Measurements from ENCODE around the gene SEMA4G.

SEMA4G gene

DNA sequence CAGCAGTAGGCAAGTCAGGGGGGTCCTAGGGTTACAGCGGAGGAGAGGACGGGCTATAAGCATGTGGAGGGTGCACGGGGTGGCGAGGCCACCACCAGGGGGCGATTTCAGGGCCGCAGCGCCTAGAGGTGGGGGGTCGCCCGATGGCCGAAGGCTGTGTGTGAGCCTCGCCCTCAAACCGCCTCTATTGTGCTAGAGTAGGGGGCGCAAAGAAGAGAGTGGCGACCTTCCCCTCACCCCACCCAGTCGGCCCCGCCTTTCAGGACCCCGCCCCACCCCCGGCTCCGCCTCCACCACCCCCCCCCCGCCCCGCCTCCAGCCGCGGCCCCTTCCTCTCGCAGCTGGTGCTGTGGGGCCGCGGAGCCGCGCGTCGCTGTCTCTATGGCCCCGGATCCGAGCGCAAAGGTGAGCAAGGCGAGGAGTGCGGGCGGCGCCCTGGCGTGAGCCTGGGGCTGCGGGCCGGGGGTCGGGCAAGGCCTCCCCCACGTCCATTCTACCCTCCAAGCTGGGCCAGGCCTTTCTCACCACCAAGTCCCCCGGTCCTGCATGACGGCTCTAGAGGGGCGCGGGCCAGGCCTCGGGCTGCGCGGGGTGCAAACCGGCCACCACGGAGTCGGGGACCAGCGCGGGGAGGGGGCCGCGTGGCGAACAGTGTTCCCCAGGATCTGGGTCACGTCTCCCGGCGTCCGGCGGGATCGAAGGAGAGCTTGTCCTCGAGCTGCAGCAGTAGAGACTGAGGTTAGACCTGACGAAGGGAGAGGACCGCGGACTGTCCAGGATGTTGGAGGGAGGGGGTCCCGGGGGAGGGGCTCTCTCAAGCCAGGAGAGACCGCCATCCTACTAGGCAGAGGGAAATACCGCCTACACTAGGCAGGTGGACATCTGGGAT, at the start of gene SEMA4G:
Gene SEMA4G (plus strand): TSS at position 318 of the 889 bp plus-strand sequence. CDS start 3,409 bp downstream, outside the sequence.
- in situ Hi-C loops (cut with MboI; ENCODE audit: low sequenced_read_pairs, unreplicated experiment) = no loop called here
- peak; percentile 80 for DNase-seq (ENCODE audit: low spot score)

DNA sequence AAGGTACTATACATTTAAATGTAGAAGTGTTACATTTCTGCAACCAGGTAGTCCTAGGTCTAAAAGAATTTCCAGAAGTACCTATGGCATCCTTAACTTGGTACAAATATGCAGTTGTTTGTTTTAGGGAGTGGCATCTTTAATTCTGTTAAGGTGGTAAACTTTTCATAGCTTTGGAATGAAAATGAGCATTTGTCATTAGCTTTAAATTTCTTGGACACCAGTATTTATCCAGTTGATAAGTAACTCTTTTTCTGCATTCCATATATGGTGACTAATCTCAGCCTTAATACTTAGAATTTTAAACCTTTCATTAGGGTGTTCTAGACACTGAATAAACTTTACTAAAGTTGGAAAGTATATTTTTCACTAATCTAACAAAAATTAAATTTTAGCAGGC, 45.7 kb upstream of the SEMA4G start:
- DNase-seq (ENCODE audit: low spot score) = no peak
- no peak for TF ChIP-seq CTCF (IDR thresholded peaks at IDR 0.05; ENCODE audit: borderline replicate concordance, control extremely low read depth, extremely low read depth, insufficient read depth, missing control alignments)
- in situ Hi-C loops (cut with MboI; ENCODE audit: low sequenced_read_pairs, unreplicated experiment) = no loop called here

More for the DNA sequence above, at the start of gene SEMA4G:
- peak; percentile 63 for TF ChIP-seq CTCF (IDR thresholded peaks at IDR 0.05; ENCODE audit: borderline replicate concordance, control extremely low read depth, extremely low read depth, insufficient read depth, missing control alignments)

GRCh38 chr10:100927266-100927665, 42.0 kb upstream of the SEMA4G start:
- TF ChIP-seq CTCF (IDR thresholded peaks at IDR 0.05; ENCODE audit: borderline replicate concordance, control extremely low read depth, extremely low read depth, insufficient read depth, missing control alignments) = no peak
- no peak for DNase-seq (ENCODE audit: low spot score)
- in situ Hi-C loops (cut with MboI; ENCODE audit: low sequenced_read_pairs, unreplicated experiment) = no loop called here

DNA sequence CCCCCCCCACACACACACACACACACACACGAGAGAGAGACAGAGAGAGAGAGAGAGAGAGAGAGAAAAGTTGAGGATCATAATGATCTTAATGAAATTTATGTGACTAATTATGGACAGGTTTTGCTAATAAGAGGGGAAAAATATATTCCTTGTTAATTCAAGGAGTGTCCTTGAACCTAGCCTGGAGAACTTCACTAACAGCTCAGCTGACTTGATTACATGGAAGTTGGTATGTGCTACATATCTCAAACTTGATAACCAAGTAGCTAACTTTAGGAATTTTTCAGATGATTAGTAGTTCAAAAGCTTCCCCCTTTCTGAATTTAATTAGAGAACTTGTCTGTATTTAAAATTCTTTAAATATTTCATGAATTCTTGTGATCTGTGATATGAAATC, 41.3 kb upstream of the SEMA4G start:
- TF ChIP-seq CTCF (IDR thresholded peaks at IDR 0.05; ENCODE audit: borderline replicate concordance, control extremely low read depth, extremely low read depth, insufficient read depth, missing control alignments) = no peak
- no peak for DNase-seq (ENCODE audit: low spot score)
- in situ Hi-C loops (cut with MboI; ENCODE audit: low sequenced_read_pairs, unreplicated experiment) = no loop called here

- in situ Hi-C loops (cut with MboI; ENCODE audit: low sequenced_read_pairs, unreplicated experiment) = no loop called here
- TF ChIP-seq CTCF (IDR thresholded peaks at IDR 0.05; ENCODE audit: borderline replicate concordance, control extremely low read depth, extremely low read depth, insufficient read depth, missing control alignments) = no peak
Observed at GRCh38 chr10:100930368-100930767, 38.9 kb upstream of the SEMA4G start.

GRCh38 chr10:100934084-100934659, 35.1 kb upstream of the SEMA4G start:
- in situ Hi-C loops (cut with MboI; ENCODE audit: low sequenced_read_pairs, unreplicated experiment) = no loop called here
- TF ChIP-seq CTCF (IDR thresholded peaks at IDR 0.05; ENCODE audit: borderline replicate concordance, control extremely low read depth, extremely low read depth, insufficient read depth, missing control alignments) = peak; percentile 47
- DNase-seq (ENCODE audit: low spot score) = peak; percentile 23

More at GRCh38 chr10:100930368-100930767, 38.9 kb upstream of the SEMA4G start:
- no peak for DNase-seq (ENCODE audit: low spot score)

All from GM13976 (cell line).